ENCODE data around the gene HHLA2.

The HHLA2 gene

DNA sequence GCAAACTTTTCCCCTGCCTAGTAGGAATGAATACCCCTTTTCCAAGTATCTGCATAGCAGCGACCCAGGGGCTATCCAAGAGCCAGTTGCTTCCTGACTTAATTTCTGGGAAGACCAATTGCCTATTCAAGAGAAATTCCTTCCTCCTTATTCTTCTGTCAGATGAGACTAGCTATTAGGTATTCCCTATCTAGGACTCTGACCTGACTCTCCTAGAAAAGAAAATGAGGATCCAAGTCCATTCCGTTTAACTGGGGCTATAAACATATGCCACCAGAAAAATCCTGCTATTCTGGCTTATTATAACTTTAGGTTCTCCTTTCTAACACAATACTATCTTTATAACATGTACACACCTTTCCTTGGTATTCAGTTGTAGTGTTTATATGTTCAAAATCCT is 1.7 kb downstream of the HHLA2 start:
- no peak for DNase-seq

DNA sequence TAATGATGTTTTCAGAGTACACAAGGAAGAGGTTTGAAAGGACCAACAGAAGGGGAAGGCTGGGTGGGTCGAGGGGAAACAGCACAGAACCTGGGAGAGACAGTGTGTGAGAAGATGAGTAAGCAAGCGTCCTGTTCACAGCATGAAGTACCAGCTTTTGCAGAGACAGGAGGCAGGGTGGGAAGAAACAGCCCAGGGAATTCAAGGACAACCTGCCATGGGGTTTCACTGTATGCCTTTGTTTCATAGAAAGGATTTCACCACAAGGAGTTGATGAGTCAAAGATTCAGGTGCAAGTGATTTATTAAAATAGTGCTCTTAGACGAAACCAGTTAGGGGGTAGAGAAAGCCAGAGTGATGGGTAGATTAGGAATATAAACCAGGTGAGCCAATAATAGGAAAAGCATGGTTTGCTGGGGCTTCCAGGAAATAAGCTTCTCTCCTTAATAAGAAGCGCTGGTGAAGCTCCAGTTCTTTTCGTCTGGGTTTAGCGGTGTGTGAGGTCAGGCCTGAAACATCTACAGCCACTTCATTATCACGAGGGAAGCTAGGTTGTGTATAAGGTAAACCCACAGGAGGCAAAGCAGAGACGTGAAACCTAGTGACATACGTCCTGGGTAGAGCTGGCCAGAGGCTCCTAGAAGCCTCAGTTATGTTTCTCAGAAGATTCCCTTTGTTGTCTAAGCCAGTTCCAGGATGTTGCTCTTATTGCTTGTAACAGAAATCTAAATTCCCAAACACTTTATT is 3.9 kb downstream of the HHLA2 start:
- no peak for DNase-seq

DNA sequence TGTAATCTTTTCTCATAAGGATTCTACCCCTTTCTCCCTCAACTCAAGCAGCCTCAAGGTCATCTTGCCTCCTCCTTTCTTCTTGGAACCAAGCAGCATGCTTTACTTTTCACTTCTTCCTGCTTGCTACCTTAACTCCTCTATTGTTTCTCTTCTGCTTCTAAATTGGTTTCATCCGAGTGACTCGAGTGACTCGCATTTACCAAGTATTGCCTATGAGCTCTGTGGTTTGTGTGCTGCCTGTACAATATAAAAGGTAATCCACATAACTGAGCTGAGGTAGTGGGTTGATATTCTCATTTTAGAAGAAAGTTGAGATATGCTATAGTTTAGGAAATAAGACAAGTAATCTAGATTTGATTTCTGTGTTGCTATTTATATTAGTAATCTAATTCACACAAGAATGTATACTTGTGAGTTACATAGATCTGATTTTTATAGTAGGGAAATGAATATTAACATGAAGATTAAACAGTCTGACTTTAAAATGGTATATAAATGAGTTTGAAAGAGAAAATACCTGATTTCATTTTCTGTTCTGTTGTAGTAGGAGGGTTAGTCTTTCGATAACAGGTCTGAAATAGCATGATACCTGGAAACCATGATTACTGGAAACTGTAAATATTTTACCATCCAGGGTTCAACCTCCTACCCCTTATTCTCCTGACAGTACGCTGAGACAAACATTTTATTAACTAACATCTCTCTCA is 5.5 kb downstream of the HHLA2 start:
- no peak for DNase-seq

DNA sequence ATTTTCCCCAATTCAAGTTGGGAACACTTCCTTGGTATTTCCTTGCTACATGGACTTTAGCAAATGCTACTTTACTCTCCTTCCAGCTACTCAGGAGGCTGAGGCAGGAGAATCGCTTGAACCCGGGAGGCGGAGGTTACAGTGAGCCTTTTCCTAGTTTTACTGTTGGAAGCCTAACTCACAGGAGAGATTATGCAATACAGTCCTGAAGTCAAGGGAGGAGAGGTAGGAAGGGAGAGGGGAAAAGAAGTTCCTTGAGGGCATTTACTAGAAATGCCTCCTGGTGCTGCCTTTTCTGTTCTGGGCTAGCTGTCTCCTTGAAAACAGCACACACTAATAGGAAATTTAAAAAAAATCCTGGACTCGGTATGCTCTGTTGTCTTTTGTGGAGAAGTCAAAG is 6.2 kb downstream of the HHLA2 start:
- no peak for DNase-seq

DNA sequence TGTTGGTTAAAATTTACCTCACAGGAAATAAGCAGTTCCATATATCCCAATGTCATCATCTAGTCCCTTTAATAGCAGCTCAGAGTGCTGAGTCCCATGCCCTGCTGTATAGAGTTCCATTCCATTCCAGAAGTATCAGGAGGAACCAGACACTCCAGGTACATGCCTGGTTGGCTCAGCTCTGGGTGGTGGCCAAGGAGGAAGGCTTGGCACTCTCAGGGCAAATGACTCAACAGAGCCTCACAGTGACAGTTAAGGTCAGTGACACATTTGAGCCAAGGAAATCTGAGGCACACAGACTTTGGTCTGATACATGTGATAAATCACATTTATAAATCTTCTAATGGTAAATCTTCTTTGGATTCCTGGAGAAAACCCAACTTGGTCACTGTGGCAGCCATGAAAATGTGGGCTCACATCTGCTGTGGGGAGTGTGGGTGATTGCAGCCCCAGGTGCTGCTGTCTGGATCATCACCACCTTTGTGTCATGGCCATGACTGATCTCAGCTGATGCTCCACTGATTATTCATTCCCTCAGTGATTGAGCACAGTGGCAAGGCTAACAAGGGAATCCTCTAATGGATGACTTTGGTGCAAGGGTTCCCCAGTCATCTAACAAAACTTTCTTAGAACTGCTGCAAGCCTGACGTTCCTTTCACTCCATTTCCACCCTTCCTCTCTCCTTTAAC is 9.3 kb downstream of the HHLA2 start:
- DNase-seq, result no peak

DNA sequence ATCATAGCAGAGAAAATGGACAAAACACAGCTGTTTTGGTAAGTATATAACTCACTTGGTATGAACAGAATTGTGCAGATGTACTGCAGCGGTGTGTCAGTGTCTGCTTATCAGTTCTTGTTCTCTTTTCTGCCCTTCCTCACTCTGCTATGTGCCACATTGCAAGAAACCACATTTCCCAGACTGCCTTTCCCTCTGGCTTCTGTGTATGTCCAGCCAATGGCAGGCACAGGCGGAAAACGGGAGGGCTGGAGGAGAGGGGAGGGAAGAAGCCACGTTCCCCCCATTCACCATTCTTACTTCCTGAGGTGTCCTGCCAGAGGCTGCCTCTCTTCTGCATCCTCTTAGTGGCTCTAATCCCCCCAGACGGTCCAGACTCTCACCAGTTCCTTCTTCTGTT is 15.4 kb downstream of the HHLA2 start:
- DNase-seq, result no peak

DNA sequence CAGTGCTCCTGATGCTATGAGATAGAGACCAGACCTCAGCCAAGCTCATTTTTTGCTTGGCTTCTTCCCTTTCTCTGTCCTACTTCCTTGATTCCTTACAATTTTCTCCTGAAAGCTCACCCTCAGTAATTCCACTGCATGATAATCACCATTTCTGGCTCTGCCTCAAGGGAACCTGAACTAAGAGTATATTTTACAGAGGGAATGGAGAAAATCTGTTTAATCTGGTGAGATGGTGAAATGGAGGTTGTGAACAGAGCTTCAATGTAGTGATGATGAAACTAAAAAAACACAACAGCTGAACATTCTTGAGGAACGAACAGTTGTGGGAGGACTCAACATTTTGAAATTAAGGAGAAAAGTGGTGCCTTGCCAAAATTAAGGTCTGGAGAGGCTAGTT is 16.3 kb downstream of the HHLA2 start:
- no peak for DNase-seq

DNA sequence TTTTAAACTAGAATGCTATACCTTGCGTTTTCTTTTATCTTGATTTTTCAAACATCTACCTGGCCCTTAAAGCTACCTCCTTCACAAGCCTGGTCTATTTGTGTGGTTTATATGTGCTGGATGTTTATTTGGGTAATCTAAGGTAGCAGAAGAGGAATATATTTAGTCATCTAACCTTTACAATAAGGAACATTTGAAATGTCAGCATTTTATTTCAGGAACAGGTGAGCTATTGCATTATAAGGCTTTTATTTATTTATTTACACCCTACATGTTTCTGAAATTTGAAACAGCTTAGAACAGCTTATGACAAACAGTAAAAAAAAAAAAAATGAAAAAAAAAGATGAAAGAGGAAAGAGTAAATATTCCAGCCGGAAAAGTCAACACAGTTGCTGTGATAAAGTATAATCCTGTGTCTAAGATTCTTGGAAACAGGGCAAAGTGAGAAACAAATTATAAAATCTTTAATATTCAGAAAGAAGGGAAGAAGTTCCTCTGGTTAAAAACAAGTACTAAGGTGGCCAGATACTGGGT is 19.5 kb downstream of the HHLA2 start:
- DNase-seq, result no peak

DNA sequence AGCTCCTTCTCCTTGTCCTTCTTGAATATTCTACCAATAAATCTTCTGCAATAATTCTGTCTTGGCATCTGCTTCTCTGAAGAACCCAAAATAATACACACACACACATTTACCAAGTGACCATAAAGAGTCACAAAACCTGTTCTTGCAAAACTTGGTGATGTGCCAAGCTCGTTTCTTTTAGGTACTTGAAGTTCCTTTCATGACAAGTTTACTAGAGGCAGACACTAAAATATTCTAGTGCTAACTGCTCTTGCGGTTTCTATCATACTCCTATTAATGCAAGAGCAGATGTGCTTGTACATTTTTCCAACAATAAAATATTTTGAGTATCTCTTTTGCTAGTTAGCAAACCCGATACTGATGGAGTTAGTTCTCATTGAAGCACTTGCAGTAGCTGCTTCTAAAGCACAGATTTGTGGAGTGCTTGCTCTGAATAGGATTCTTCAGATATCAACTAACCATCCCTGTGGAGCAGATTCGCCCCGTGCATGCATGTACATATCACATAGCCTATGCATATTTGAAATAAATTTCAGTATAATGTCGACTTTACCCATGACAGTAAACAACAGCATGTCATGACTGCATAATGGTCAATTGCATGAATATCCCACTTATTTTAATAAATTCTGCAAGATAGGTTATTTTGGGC is 23.2 kb downstream of the HHLA2 start:
- DNase-seq, result no peak

DNA sequence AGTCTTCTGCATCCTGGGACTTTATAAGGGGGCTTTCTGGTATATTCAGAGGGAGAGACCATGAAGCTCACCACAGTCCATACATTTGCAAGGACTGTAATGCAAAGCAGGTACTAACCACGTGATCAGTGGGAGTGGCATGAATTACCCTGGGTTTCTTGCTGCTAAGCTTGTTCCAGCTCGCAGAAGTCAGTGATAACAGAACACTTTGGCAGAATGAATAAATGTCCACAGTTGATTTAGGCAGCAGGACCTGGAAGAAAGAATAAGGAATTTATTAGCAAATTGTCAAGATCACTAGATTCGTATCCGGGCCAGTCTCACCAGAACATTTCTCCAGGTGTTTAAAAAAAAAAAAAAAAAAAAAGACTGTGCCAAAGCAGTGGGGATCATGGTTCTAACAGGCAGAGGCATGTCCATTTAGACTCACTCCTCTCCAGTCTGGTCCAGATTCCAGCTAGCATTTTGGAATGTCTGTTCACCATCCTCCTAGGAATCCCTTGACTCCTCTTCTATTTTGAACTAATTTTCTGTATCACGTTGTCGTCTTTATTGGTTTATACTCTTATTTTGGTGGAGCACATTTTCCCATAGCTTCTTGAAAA is 24.5 kb downstream of the HHLA2 start:
- DNase-seq, result no peak

DNA sequence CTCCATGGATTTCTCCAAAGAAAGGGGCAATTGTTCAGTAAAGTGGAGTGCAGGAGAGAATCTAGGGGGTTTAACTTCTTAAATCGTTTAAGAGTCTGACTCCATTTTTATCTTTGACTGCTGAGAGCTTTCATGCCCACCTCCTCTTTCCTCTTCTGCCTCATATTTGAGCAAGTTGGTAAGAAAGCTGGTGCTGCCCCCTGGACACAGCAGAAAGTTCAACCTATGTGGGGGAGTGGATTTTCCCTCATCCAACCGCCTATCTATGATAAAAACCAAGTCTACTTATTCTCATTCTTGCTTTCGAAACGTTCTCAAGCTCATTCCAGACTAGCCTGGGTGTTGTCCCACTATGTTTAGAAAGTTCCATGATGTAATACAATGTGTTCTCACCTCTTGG is 26.0 kb downstream of the HHLA2 start:
- DNase-seq, result no peak

DNA sequence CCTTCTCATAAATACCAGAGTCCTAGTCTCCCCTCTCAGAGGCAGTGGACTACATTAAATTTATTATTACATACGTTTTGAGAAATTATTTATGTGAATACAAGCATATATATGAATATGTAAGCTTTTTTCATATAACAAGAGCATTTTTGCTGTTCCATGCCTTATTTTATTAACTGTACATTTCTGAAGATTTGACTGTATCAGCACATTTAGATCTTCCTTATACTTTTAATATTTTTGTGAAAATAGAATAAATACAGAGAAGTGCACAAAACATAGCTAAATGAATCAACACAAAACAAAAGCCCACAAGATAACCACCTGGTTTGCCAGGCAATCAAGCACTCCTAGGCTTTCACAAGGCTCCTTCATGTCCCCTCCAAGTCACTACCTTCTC is 27.8 kb downstream of the HHLA2 start:
- DNase-seq, result no peak

DNA sequence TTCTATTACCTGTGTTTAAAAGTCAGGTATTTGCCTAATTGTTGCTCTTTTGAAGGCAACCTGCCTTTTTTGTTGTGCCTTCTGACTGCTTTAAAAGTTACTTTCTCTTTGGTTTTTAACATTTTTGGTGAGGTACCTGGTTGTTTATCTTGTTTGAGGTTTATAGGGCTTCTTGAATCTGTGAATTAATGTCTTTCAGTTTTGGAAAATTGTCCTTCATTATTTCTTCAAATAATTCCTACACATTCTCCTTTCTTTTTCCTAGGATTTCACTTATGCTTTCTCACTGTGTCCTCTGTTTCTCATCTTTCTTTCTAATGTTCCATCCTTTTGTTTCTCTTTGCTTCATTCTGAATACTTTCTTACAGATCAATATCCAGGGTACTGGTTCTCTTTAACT is 30.8 kb downstream of the HHLA2 start:
- no peak for DNase-seq

DNA sequence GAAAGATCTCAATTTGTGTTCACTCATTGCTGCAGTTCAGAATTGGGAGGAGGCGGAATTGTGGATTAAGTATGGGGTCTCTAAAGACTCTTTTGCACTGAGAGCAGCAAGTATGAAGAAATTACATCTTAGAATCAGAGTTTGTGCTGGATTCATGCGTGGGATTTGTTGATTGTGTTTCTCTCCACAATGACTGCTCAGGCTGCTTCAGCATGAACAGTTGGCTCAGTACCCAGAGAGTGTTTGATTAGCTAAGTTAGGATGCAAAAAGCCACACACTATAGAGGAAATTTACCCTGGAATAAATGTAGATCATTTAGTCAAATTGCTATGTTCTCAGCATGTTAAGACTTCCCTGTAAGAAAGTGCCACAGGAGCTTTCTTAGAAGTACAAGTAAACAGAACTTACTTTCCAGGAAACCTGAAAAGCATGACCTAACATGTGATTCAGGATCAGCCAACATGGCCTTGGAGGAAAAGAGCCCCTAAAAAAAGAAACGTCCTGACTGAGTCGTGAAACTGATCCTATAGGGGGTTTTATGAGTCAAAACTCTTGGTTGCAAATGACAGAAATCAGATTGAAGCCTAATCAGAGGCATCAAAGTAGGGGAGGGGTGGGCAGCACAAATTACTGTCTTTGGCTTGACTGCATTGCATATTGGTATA is 32.6 kb downstream of the HHLA2 start:
- no peak for DNase-seq

DNA sequence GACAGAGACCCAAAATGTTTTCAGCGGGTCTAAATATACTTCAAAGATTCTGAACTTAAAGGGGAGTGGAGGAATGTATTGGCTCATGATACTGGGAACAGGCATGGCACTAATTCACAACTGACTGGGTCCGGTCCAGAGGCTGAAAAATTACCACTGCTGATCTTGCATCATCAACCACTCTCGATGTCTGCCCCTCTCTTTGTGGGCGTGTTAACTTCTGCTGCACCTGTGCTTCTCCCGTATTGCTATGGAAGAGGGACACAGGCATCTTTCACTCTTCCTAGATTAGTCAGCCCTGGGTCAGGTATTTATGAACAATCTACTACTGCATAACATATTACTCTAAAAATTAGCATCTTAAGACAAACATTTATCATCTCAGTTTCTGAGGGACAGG is 33.2 kb downstream of the HHLA2 start:
- DNase-seq, result no peak

DNA sequence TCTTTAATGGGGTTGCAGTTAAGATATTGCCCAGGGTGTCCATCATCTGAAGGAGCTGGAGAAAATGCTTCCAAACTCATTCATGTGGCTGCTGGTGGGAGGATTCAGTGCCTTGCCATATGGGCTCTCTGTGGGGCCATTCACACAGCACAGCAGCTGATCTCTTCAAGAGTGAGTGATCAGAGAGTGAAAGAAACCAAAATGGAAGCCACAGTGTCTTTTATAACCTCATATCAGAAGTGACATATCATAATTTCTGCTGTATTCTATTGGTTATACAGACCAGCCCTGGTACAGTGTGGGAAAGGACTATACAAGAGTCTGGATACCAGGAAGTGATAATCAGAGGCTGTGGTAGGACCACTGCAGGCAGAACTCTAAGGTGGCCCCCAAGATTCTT is 33.6 kb downstream of the HHLA2 start:
- DNase-seq, result no peak

DNA sequence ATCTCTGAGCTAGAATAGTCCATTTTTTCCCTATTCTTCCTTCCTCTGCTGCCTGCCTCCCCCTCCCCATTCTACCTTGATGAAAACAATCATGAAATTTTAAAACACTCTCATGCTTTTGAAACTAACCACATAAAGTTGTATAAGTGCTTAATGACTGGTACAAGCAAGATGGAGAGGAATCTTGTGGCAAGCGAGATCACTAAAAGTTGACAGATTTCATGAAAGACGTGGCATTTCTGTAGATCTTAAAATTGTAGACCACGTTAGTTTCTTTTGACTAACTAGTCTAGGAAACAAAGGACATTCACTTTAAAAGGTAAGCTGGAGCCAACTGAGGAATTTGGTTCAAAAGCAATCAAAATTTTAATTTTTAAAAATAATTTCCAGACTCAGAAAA is 35.4 kb downstream of the HHLA2 start:
- no peak for DNase-seq

DNA sequence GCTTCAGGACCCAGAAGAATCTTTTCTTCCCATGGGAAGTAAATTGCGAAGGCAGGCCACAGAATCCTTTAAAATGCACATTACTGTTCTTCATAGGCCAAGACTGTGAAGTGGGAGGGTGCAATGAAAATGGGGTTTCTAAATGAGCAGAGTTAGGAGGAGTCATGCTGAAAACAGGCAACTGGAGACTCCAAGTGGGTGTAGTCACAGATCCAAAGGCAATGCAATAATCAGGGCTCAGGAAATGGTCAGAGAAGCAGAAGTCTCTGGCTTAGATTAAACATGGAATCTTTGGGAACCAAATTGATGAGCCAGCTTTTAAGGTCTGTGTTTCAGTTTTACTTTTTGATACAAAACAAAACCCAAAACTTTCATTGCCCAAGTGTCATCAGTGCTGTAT is 37.6 kb downstream of the HHLA2 start:
- DNase-seq, result no peak

DNA sequence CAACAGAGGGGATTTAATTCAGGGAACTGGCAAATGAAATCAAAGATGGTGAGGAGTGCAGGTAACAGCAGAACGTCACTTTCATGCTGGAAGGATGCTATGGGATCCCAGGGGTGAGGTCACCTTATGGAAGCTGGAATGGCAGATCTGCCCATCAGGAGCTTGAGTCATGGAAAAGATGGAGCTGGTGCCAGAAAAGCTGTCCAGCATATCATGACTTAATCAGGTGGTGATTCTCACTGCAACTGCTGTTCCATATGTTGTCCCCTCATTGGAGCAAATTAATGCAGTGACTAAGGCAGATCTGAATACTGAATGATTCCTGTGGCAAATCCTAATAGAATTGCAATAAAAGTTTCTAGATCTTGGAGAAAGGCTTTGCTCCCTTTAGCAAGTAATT is 38.4 kb downstream of the HHLA2 start:
- DNase-seq, result no peak

DNA sequence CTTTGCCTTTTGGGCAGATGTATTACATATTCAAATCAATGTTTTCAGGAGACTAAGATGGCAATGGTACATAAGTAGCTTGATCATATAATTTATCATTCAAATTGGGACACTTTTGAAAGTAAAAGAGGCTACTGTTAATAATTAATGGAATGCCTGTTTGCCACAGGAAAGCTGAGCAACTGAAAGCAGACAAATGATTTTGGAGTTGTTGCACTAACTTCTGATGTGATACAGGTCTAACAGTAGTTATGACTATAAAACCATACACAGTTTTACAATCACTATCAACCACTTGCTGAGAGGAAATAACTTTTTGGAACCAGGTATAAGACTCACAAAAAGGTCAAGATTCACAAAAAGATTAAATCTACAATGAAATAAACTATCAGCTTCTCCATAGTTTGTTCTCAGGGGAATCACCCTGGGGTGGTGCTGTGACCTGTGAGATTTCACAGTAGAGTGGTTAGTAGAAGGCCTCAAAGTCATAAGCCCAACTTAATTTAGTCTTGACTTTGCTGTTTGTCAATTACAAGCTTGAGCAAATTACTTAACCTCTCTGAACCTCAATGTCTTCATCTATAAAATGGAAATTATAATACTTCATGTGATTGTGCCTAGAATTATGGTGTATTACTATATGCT is 42.7 kb downstream of the HHLA2 start:
- no peak for DNase-seq

DNA sequence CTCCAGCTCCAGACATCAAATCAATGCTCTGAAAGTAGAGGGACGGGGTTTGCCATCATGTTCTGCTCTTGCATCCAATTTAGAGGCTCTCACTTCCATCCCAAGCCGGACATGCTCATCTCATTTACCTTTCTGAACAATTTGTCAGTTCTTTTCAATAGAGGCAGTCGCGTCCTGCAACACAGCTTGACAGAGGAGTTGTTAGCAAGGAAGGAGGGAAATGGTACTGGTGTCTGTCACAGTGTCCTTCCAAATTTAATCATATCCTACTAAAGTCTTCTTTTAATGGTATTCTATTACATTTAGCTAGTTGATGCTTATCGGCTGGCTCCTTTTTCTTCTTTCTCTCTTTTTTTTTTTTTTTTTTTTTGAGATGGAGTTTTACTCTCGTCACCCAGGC is 45.6 kb downstream of the HHLA2 start:
- no peak for DNase-seq

Measured in hypothalamus (tissue), 51 donors.